Measurements from ENCODE around the gene NRIP3.
"Not testable (repeated sequence)": the region's sequence is repeated elsewhere in the genome, so short reads cannot be mapped to it uniquely, and the experiment has no call there.

Gene NRIP3

GRCh38 chr11:9014826-9015225 lies 11.0 kb upstream of the NRIP3 start:
- no peak for DNase-seq

GRCh38 chr11:9013373-9013772 lies 9.6 kb upstream of the NRIP3 start:
- DNase-seq, result no peak

DNA sequence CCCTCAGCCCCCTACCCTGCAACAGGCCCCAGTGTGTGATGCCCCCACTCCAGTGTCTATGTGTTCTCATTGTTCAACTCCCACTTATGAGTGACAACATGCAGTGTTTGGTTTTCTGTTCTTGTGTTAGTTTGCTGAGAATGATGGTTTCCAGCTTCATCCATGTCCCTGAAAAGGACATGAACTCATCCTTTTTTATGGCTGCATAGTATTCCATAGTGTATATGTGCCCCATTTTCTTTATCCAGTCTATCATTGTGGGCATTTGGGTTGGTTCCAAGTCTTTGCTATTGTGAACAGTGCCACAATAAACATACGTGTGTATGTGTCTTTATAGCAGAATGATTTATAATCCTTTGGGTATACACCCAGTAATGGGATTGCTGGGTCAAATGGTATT lies 5.7 kb upstream of the NRIP3 start:
- not testable (repeated sequence) for DNase-seq

- DNase-seq, result no peak
Observed at GRCh38 chr11:9008661-9009060, 4.9 kb upstream of the NRIP3 start.

- no peak for DNase-seq
Observed at GRCh38 chr11:9008011-9008550, 4.3 kb upstream of the NRIP3 start.

- DNase-seq, result no peak
Observed at GRCh38 chr11:9005087-9005486, 1.3 kb upstream of the NRIP3 start.

DNA sequence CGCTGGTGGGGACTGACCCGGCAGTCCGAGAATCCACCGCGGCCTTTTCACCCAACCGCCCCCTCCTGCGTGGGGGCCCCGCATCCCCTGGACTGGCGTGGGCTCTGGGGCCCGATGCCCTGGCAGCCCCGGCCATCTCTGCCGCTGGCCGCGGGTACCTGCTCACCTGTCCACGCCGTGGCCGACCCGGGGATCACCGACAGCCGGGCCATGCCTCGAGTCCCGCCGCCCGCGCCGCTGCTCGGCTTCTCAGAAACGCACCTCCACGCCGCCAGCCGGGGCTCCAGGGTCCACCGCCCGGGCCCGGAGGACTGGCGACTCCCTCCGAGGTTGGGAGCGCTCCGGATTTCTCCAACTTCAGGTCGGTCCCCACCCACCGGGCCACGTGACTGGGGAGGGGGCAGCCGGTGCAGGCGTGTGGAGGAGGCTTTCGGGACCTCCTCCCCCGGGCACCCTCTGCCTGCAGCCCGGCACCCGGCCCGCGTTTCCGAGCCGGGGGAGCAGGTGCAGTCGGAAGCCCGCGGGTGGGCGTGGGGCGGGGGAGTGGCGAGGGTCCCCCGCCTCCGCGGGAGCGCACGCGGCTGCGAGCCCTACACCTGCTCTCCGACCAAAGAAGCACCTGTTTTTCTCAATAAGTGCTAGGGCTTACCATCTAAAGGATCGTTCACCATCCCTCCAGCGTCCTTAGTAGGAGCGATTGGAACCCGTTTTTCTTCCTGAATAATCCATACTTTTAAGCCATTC lies 554 bp upstream of the NRIP3 start:
- DNase-seq, result no peak

GRCh38 chr11:9002920-9003572 lies 755 bp downstream of the NRIP3 start:
- no peak for DNase-seq

DNA sequence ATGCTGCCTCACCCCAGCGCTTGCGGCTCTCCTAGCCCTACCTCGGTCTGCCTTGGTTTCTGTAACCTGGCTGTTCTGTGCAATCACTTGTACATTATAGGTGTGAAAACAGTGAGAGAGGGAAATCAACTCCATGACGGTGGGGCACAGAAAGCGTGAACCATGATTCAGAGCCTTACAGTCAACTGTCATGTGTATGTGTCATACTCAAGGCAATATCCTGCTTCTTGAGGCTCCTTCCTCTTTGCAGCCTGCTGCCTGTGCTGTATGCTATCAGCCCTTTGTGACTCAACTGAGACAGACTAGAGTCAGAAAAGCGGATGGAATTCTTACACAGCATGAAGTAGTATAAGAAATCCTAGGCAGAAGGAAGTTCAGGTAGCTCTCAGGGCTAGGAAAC lies 2.1 kb downstream of the NRIP3 start:
- no peak for DNase-seq

DNA sequence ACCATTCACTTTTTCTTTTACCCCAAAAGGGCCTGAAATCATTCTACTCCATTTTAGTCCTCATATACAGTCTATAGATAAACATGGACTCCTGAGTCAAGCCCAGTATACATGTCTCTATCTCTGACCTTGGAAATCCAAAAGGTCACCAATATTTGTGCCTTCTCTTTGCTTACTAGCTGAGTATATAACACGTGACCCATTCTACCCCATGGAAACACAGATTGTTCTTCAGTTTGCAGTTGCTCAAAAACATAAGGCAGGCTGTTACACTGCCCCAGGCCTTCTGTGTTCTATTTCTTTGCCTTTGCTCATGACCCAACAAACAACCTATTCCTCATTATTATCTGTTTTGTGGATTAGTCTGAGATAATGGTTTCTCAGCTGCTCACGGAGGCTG lies 5.8 kb downstream of the NRIP3 start:
- DNase-seq, result no peak

DNA sequence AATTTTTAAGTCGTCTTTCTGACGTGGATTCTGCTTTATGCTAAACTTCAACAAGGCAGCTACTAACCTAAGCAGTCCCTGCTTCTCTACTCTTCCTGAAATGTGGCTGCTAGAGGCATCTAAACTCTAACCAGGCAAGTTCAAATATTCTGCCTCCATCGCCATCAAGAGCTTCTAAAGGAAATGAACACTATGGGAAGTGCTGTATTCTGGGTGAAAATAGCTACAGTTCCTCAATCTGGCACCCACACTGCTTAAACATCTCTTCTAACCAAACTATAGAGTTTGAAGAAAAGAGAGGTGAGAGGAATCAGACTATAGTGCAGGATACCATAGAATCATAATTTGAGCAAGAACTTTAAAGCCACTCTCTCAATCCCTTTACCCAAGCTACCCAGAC lies 6.3 kb downstream of the NRIP3 start:
- no peak for DNase-seq

- no peak for DNase-seq
Observed at GRCh38 chr11:8989453-8989852, 14.3 kb downstream of the NRIP3 start.

- no peak for DNase-seq
Observed at GRCh38 chr11:8988329-8989234, 15.2 kb downstream of the NRIP3 start.

DNA sequence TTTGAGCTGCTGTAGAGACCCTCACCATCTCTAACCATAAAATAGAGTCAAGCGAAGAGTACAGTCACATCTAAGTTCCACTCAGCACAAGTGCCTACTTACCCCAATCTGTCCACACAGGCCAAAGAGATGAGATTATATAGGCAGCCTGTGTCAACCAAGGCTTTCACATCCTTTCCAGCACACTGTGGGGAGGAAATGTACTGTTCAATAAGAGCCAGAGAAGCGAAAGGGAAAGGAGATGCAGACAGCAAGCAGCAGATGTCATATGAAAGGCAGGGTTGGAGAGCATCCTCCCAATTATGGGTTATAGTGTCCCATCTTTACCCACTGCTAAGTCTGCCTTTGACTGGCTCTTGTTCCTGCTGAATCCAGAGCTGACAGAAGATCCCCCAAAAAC lies 16.4 kb downstream of the NRIP3 start:
- DNase-seq, result no peak

DNA sequence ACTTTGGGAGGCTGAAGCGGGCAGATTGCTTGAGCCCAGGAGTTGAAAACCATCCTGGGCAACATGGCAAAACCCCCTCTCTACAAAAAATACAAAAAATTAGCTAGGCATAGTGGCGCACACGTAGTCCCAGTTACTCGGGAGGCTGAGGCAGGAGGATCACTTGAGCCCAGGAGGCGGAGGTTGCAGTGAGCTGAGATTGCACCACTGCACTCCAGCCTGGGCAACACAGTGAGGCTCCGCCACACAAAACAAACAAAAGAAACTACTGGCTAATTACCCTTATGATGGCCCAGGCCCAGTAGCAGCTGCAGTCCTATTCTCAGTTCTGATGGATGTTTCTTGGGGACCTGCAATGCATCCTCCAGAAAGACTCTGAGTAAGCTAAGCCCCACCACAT lies 17.0 kb downstream of the NRIP3 start:
- DNase-seq, result not testable (repeated sequence)

DNA sequence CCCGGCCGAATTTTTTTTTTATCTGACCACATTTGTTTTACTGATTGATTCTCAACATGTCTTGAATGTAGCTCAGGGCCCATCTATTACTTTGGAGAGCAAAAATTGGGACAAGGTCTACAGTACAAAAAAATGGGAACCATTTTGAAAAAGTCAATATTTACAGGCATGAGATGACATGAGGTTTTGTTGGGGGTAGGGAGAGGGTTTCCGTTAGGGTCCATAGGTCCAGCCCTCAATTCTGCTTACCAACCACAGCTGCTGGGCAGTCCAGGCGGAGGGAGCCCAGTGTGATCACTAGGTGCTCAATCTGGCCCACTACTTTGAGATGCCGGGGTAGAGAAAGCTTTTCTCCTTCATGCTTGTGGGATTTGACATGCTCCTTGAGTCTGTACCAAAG lies 18.3 kb downstream of the NRIP3 start:
- DNase-seq, result no peak

- no peak for DNase-seq
Observed at GRCh38 chr11:8983552-8983951, 20.2 kb downstream of the NRIP3 start.

DNA sequence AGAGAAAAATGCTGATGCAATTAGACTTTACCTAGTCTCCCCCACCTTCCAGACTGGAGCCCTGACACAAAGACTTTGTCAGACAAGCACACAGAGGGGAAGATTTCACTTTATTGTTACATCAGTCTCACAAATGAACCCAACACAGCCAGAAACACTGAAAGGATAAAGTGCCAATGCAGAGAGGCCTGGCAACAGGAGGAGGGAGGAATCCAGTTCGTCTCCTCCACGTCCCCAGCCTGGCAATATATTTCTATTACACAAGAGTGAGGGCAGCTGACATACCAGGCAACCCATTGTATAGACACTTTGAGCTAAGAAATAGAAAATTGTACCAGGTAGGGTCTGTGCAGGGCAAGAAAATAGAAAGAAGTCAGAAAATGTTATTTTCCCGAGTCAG lies 23.3 kb downstream of the NRIP3 start:
- no peak for DNase-seq

- DNase-seq, result not testable (repeated sequence)
Observed at GRCh38 chr11:8979365-8979764, 24.4 kb downstream of the NRIP3 start.

DNA sequence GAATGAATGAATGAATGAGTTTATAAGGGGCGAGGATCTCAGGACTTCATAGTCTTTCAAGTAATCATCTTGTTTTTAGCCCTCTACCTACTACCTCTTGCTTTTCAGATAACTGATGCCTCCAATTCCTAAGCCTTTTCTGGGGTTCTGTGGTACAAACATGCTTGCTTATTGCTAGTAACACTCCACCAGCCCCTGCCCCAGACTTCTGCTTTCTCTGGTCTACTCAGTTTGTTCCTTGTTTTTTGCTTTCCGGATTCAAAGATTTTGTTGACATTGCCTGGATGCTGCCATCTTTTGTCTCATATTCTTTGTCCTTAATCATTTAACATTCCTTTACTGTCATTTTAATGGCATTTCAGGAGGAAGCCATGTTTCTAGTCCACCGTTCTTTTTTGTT lies 30.7 kb downstream of the NRIP3 start:
- no peak for DNase-seq

GRCh38 chr11:8971924-8972316 lies 31.9 kb downstream of the NRIP3 start:
- DNase-seq, result no peak

DNA sequence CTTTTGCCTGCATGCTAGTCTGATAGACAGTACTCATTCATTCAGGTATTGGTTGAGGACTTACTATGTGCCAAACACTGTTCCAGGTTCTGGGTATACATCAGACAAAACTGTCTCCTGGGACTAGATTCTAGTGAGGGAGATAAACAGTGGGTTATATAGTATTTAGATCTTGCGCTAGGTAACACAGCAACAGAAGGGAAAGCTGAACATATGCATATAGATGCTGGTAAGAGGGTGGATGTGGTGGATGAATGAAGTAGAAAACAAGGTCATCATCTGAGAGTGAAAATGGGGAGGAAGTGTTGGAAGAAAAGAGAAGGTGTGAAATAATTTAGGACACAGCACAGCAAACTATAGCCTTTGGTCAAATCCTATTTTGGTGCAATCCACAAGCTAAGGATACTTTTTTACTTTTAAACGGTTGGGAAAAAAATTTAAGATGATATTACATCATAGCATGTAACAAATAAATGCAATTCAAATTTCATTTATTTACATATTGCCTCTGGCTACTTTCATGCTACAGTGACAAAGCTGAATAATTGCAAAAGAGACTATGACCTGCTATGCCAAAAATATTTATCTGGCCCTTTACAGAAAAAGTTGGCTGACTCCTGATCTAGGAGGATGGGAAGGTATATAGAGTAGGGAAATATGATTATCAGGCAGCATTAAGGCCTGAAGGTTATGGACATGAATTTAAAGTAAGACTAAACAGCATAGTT lies 32.4 kb downstream of the NRIP3 start:
- DNase-seq, result no peak

GRCh38 chr11:8967184-8967583 lies 36.6 kb downstream of the NRIP3 start:
- DNase-seq, result no peak
